ENCODE measurements around the gene SEL1L3.

- TF ChIP-seq POLR2AphosphoS5 (IDR thresholded peaks at IDR 0.05; ENCODE audit: low read depth, low read length) (no peak), PAX5 (IDR thresholded peaks at IDR 0.05; ENCODE audit: insufficient read depth, low read length, severe bottlenecking) (no peak)
Measured at GRCh38 chr4:25889589-25890503, 27.1 kb upstream of the SEL1L3 start.

All from GM12891 (cell line).